ENCODE measurements around the gene TSPAN12. TPM values are rescaled to one million over a fixed set of nuclear protein-coding genes. Genes with fewer than 3 reads are reported as not detected.

TSPAN12 gene
- total and polyA plus RNA-seq, 2 of the 8 experiments (the other 6 are each of a cell fraction or from before 2014, with no cell fraction given), result 6.1 to 17.9 TPM

- POLR2A ChIA-PET (ENCODE audit: partially characterized antibody), result interaction anchor here (0.8 to 1.6 kb wide), 2 partner anchors 14 to 15 kb away, joined by 3 to 7 read pairs; partner anchors contain the start of gene TSPAN12
- H2BK5ac ChIP-seq (ENCODE audit: low read depth, low read length), result no peak overlapping the region
- H3K4me2 ChIP-seq (ENCODE audit: insufficient read depth in 1 of 2, low read depth in 2 of 2, low read length in 2 of 2), result no peak overlapping the region
- peaks cover 0 to 14% (median 7%) of the 10 kb centered on the region in 4 experiments; a peak in 4 of 7 replicates for H3K4me1 ChIP-seq (replicated peaks in 1 of 4; ENCODE audit: control insufficient read depth in 3 of 4, insufficient read depth in 4 of 4, low read length in 3 of 4)
- H3K79me1 ChIP-seq (ENCODE audit: low read depth, low read length), result no peaks in the 10 kb centered on the region; the same call in 1 of the 2 replicates
- no peak overlapping the region for H2BK120ac ChIP-seq (replicated peaks; ENCODE audit: low read depth, low read length)
- 63% methylated on average over 4 of the region's 4 CpGs; no CpG with 5 or more reads in 1 of the 2 experiments for WGBS, 2 experiments (ENCODE audit: extremely low coverage in 1 of 2, insufficient coverage in 1 of 2, insufficient read length in 1 of 2, insufficient replicate concordance in 2 of 2, low coverage in 1 of 2, low lambda C conversion rate in 2 of 2, missing lambda C conversion rate in 1 of 2)
- no peak overlapping the region for H3K23ac ChIP-seq (ENCODE audit: insufficient read length)
- H3K4me3 ChIP-seq (ENCODE audit: extremely low read depth in 1 of 4, insufficient read depth in 2 of 4, low read depth in 3 of 4, low read length in 4 of 4), result no peak overlapping the region
- no peak overlapping the region for H3K18ac ChIP-seq (ENCODE audit: extremely low read depth, low read length)
- FAIRE-seq (no peak), DNase-seq (ENCODE audit: low read depth in 1 of 2, low spot score in 2 of 2) (no peak)
- H4K8ac ChIP-seq (ENCODE audit: extremely low read depth, insufficient read depth, low read length), result no peak overlapping the region
- TF ChIP-seq TCF12 (IDR thresholded peaks at IDR 0.05; ENCODE audit: low read depth, low read length) (no peak), SIX5 (IDR thresholded peaks at IDR 0.05; ENCODE audit: low read depth, low read length) (no peak), RNF2 (IDR thresholded peaks at IDR 0.05; ENCODE audit: borderline replicate concordance, low read depth, low read length, missing control alignments, poor library complexity, severe bottlenecking) (no peak), NRF1 (IDR thresholded peaks at IDR 0.05; ENCODE audit: low read depth, low read length) (no peak), POLR2A (IDR thresholded peaks at IDR 0.05; ENCODE audit: control extremely low read depth in 1 of 2, low read depth in 2 of 2, low read length in 2 of 2) (no peak), CREB1 (IDR thresholded peaks at IDR 0.05) (no peak), CBX5 (IDR thresholded peaks at IDR 0.05; ENCODE audit: low read depth, low read length) (no peak), KDM4A (IDR thresholded peaks at IDR 0.05; ENCODE audit: low read depth, low read length, severe bottlenecking) (no peak), SP2 (IDR thresholded peaks at IDR 0.05; ENCODE audit: low read length) (no peak)
- H2BK15ac ChIP-seq (ENCODE audit: low read length), result no peak overlapping the region
- no peaks in the 10 kb centered on the region for H4K20me1 ChIP-seq (replicated peaks in 1 of 2; ENCODE audit: control insufficient read depth in 1 of 2, insufficient read depth in 2 of 2, low read length in 2 of 2)
- H3K9ac ChIP-seq (replicated peaks in 1 of 4; ENCODE audit: extremely low read depth in 1 of 4, low read depth in 3 of 4, low read length in 3 of 4), result no peak overlapping the region
- H3K36me3 ChIP-seq (ENCODE audit: control insufficient read depth in 2 of 4, insufficient read depth in 4 of 4, low read length in 3 of 4), result no peaks in the 10 kb centered on the region; a peak in 1 of 8 replicates
- no peak overlapping the region for H4K5ac ChIP-seq (ENCODE audit: insufficient read length, low read depth, low read length)
- 0 out of 4 replicates have a peak, but pooled peaks cover 2 to 6% of the 10 kb centered on the region in 2 experiments for H3K9me3 ChIP-seq (ENCODE audit: insufficient read depth in 2 of 2, low read depth in 1 of 2, low read length in 1 of 2)
- H3K23me2 ChIP-seq (ENCODE audit: low read depth, low read length), result no peaks in the 10 kb centered on the region
- H3K14ac ChIP-seq (ENCODE audit: insufficient read length), result no peak overlapping the region
- H3K27me3 ChIP-seq (replicated peaks in 1 of 4; ENCODE audit: control insufficient read depth in 3 of 4, extremely low read depth in 1 of 4, insufficient read depth in 3 of 4, low read length in 3 of 4), result no peaks in the 10 kb centered on the region
- CTCF ChIA-PET (ENCODE audit: partially characterized antibody), result interaction anchor here (0.6 to 1.6 kb wide), 4 partner anchors 9 to 350 kb away, joined by 3 to 9 read pairs (median 4); no protein-coding TSS in a partner anchor
- H2AFZ ChIP-seq (ENCODE audit: low read length), result no peak overlapping the region
- H3K4ac ChIP-seq (replicated peaks; ENCODE audit: insufficient read length, low read depth, low read length), result no peak overlapping the region
- no peak overlapping the region for H3K56ac ChIP-seq (replicated peaks; ENCODE audit: insufficient read length, low read depth, low read length)
- H2BK12ac ChIP-seq (ENCODE audit: low read depth, low read length), result no peak overlapping the region
- no peak overlapping the region for H4K91ac ChIP-seq (replicated peaks; ENCODE audit: insufficient read length, low read length)
- no peak overlapping the region for H3K27ac ChIP-seq (ENCODE audit: low read depth, low read length)
- no peaks in the 10 kb centered on the region for H3K79me2 ChIP-seq (ENCODE audit: control insufficient read depth in 1 of 2, insufficient read depth in 2 of 2, low read length in 2 of 2)
- H2AK5ac ChIP-seq (ENCODE audit: low read depth, low read length), result no peak overlapping the region
- no peak overlapping the region for H2BK20ac ChIP-seq (ENCODE audit: low read length)
Observed at GRCh38 chr7:120842121-120842621, 15.8 kb downstream of the TSPAN12 start.

Measured in H1 (cell line).